Heart right ventricle (tissue), 16 donors: ENCODE data around the gene STAT4. TPM values are rescaled to one million over a fixed set of nuclear protein-coding genes. Genes with fewer than 3 reads are reported as not detected.

Experiments used
- ATAC-seq, 8 donors: fragments of 200-7000 bp; cut with Tn5 transposase; one replicate each; pipeline ENCODE4 v1.9.1; 2020; ENCODE audit warnings: mild to moderate bottlenecking in 8 of 8, moderate library complexity in 8 of 8, moderate number of reproducible peaks in 1 of 8
- DNase-seq, 2 donors: peaks; one replicate each; pipeline ENCODE4 v3.0.0-alpha.2; 2020
- H3K27ac ChIP-seq, 10 donors: fragments of 200-600 bp; sonication (generic) in 2 of 10; one replicate each; pipeline versions ENCODE4 v1.5.0 to v1.8.0; 2020 to 2022; ENCODE audit warnings: mild to moderate bottlenecking in 3 of 10
- H3K27me3 ChIP-seq, 7 donors: fragments of 200-600 bp; one replicate each; pipeline ENCODE4 v1.8.0; 2021 to 2022; ENCODE audit warnings: mild to moderate bottlenecking in 2 of 7
- H3K36me3 ChIP-seq, 9 donors: fragments of 200-600 bp; sonication (generic) in 1 of 9; one replicate each; pipeline versions ENCODE4 v1.5.0 to v1.8.0; 2020 to 2022; ENCODE audit warnings: mild to moderate bottlenecking in 2 of 9
- H3K4me1 ChIP-seq, 9 donors: fragments of 200-600 bp; sonication (generic) in 1 of 9; one replicate each; pipeline versions ENCODE4 v1.5.0 to v1.8.0; 2020 to 2022; ENCODE audit warnings: mild to moderate bottlenecking in 4 of 9
- H3K4me3 ChIP-seq, 10 donors: fragments of 200-600 bp; sonication (generic) in 2 of 10; one replicate each; pipeline versions ENCODE4 v1.5.0 to v1.8.0; 2020 to 2022; ENCODE audit warnings: mild to moderate bottlenecking in 7 of 10, moderate library complexity in 2 of 10
- H3K9me3 ChIP-seq, 11 donors: fragments of 200-600 bp in 10 of 11; sonication (generic) in 2 of 11; one replicate each; pipeline versions ENCODE4 v1.5.0 to v1.8.0; 2013 to 2022; ENCODE audit warnings: mild to moderate bottlenecking in 2 of 11, control low read depth in 1 of 11, moderate library complexity in 1 of 11
- WGBS, 2 donors: extraction: QIAGEN DNeasy Blood & Tissue Kit; methylation state at CpG; one replicate each; pipeline ENCODE4 v1.1.7; 2013; ENCODE audit warnings: inconsistent platforms in 1 of 2; 5-methylcytosine and 5-hydroxymethylcytosine counted together
- intact Hi-C, 10 donors: fragments of 100-400 bp; cut with DNase I; formaldehyde crosslinking; loops; one replicate each; pipeline versions ENCODE4 v1.11.1 to v1.14.2; 2022
- polyA plus RNA-seq, 2 donors: library from polyadenylated mRNA; stranded (reverse); fragments of 200-250 nt; gene quantifications; one replicate each; pipeline ENCODE4 v1.2.3, GENCODE V29; 2013
- total RNA-seq, 10 donors: library from RNA; stranded (reverse); fragmentation: NEBNext Ultra II Directional in 3 of 10; extraction: Animal tissue kit (Norgen Biotek cat#: 25700) in 3 of 10; gene quantifications; one replicate each; pipeline versions ENCODE4 v1.2.1 to v1.2.4, GENCODE V29; 2021 to 2023
- TF ChIP-seq, protein P1 (sequence below), 9 donors: fragments of 200-600 bp; sonication (generic) in 2 of 9; IDR thresholded peaks; one replicate each; pipeline versions ENCODE4 v1.5.0 to v1.8.0; 2021 to 2022; ENCODE audit warnings: antibody characterized with exemption in 9 of 9, mild to moderate bottlenecking in 5 of 9, moderate library complexity in 1 of 9
- donor health status: Arrhythmogenic right ventricular cardiomyopathy.
- donor health status: ischemic (EF 13 %, LVEDD 7.1; RV severe dilation, severe dysfunction).
- donor health status: healthy with polysubstance abuse.
- donor health status: DM: no; HTN: yes; CAD: no.
- donor health status: DM: no; HTN: no; CAD: no.
- donor health status: ischemic (EF 25% LVEDD 6.9; RV normal size, moderate dysfunction).
- donor health status: ischemic (EF 25% LVEDD 5.7; RV mildly dilated, moderate dysfunction).
- donor health status: healthy.
- donor health status: DM: yes; HTN: yes; CAD: no.
- donor health status: Ischemic cardiomyopathy.
- donor health status: ischemic (EF 35%, LVEDD 5.7; RV mildly dilated, moderate dysfunction).
- donor health status: nonischemic (EF 11% LVEDD 7.7; RV severe dilation, severe dysfunction).
- donor health status: DM: yes; HTN: yes; CAD: no.
- donor health status: PGD.
- donor health status: ischemic (EF 29% LVEDD 5.4; RV normal size, mild dysfunction).
- donor health status: nonischemic (EF 23%, LVEDD 6.1; RV moderate dilation, normal function).

Gene STAT4
- total and polyA plus RNA-seq, 12 donors, result 0.52 to 9.4 (median 2.2) TPM

DNA sequence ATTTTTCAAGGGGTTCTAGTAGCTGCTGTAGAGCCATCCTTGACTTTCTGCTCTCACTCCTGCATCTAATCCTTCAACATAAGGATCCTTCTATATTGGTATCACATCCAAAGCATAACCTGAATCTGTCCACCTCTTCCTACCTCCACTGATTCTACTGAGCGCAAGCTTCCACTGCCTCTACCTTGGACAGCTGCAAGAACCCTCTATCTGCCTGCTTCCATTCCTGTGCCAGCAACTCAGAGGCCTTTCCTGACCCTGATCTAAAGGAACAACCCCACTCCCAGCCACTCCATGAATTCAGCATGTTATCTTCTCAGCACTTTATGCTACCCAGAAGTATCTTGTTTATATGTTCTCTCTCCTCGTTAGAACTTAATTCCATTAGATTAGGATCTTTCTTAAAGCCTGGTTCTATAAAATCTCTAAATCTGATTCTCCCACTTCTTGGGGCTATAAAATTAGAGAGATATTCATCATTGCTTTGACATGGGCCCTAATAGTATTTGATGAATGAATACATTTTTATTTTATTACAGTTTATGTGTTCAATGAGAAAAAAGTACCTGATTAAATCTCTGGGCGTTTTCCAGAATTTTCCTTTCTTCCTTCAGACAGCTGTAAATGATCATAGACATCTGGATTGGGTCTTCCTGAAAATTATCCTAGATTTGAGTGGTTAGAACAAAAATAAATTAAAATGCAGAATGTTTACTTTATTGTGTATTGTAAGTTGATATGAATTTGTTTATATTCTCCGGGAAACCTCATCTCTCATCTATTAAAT, 143.6 kb downstream of the STAT4 start:
- ATAC-seq (no peak), DNase-seq (no peak)
- TF ChIP-seq, protein P1, sequence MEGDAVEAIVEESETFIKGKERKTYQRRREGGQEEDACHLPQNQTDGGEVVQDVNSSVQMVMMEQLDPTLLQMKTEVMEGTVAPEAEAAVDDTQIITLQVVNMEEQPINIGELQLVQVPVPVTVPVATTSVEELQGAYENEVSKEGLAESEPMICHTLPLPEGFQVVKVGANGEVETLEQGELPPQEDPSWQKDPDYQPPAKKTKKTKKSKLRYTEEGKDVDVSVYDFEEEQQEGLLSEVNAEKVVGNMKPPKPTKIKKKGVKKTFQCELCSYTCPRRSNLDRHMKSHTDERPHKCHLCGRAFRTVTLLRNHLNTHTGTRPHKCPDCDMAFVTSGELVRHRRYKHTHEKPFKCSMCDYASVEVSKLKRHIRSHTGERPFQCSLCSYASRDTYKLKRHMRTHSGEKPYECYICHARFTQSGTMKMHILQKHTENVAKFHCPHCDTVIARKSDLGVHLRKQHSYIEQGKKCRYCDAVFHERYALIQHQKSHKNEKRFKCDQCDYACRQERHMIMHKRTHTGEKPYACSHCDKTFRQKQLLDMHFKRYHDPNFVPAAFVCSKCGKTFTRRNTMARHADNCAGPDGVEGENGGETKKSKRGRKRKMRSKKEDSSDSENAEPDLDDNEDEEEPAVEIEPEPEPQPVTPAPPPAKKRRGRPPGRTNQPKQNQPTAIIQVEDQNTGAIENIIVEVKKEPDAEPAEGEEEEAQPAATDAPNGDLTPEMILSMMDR (IDR thresholded peaks at IDR 0.05), result no peak
- Histone ChIP-seq H3K27me3 (no peaks in the 10 kb centered on the region), H3K9me3 (peaks cover 0 to 10% (median 0%) of the 10 kb centered on the region in 11 donors), H3K4me3 (no peak overlapping the region), H3K27ac (no peak overlapping the region), H3K36me3 (peaks cover 0 to 100% (median 69%) of the 10 kb centered on the region in 9 donors), H3K4me1 (peaks cover 0 to 57% (median 21%) of the 10 kb centered on the region in 9 donors)
- intact Hi-C loops, result no loop called here
- 94% methylated on average over 4 of the region's 4 CpGs for WGBS, 2 donors

DNA sequence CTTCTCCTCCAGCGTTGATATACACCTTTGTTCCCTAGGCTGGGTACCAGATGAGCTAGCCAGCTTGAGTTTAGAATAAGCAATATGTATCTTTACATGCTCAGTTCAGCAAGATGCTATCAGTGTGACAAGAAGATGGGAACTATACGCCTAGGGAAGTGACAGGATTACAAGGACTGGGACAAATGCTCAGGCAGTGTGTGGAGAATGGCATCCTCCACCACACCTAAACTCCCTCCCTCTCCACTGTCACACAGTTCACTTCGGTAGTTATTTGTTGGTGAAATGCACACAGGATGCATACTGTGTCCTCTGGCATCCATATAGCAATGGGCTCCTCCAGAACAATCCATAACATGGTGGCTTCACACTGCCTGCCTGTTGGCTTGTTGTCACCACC, 144.5 kb downstream of the STAT4 start:
- no peaks in the 10 kb centered on the region for H3K27me3 ChIP-seq
- 95 to 99% methylated on average over 3 of the region's 3 CpGs for WGBS, 2 donors
- peaks cover 0 to 100% (median 78%) of the 10 kb centered on the region in 9 donors for H3K36me3 ChIP-seq

GRCh38 chr2:191003405-191004309, 147.1 kb downstream of the STAT4 start:
- WGBS, 2 donors, result 97 to 99% methylated on average over 6 of the region's 6 CpGs
- TF ChIP-seq, protein P1 (IDR thresholded peaks at IDR 0.05), result no peak
- peaks cover 0 to 100% (median 89%) of the 10 kb centered on the region in 9 donors for H3K36me3 ChIP-seq
- intact Hi-C loops, result no loop called here
- no peak overlapping the region for H3K4me3 ChIP-seq
- no peak for DNase-seq
- no peak overlapping the region for H3K27ac ChIP-seq
- H3K27me3 ChIP-seq, result no peaks in the 10 kb centered on the region
- peaks cover 0 to 39% (median 5%) of the 10 kb centered on the region in 9 donors for H3K4me1 ChIP-seq
- ATAC-seq, result no peak
- peaks cover 0 to 10% (median 0%) of the 10 kb centered on the region in 11 donors for H3K9me3 ChIP-seq

More for the DNA sequence above, 144.5 kb downstream of the STAT4 start:
- H3K27ac ChIP-seq, result no peak overlapping the region
- TF ChIP-seq, protein P1 (IDR thresholded peaks at IDR 0.05), result no peak
- intact Hi-C loops, result no loop called here
- H3K4me3 ChIP-seq, result no peak overlapping the region
- peaks cover 0 to 49% (median 13%) of the 10 kb centered on the region in 9 donors for H3K4me1 ChIP-seq
- peaks cover 0 to 10% (median 0%) of the 10 kb centered on the region in 11 donors for H3K9me3 ChIP-seq
- ATAC-seq (no peak), DNase-seq (no peak)

DNA sequence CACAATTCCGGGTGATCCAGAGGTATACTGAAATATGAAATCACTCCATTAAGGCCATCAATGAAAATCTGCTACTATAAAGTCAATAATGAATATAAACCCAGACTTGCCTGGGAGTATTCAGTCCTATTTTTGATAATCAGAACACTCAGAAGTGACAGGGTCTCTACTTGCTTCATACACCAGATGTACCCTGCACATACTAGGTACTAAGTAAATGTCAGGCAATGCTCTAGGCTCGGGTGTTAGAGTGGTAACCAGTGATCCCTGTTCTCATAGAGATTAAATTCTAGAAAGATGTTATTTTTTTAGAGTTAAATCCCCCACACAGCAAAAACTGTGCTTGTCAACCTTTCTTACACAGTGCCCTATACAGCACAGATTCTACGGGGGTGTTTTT, 149.2 kb downstream of the STAT4 start:
- Histone ChIP-seq H3K27me3 (no peaks in the 10 kb centered on the region), H3K27ac (no peak overlapping the region), H3K4me1 (peaks cover 0 to 28% (median 0%) of the 10 kb centered on the region in 9 donors), H3K36me3 (peaks cover 0 to 100% (median 94%) of the 10 kb centered on the region in 9 donors), H3K4me3 (no peak overlapping the region), H3K9me3 (peaks cover 0 to 10% (median 0%) of the 10 kb centered on the region in 11 donors)
- WGBS, 2 donors, result 89 to 94% methylated on average over 3 of the region's 3 CpGs
- DNase-seq (no peak), ATAC-seq (no peak)
- intact Hi-C loops, result no loop called here
- TF ChIP-seq, protein P1 (IDR thresholded peaks at IDR 0.05), result no peak
